ENCODE measurements around the gene MYOM3. TPM values are rescaled to one million over a fixed set of nuclear protein-coding genes. Genes with fewer than 3 reads are reported as not detected.
A peak's percentile ranks its signal among the peaks of the same experiment; 100 is the strongest.

The MYOM3 gene
- total and polyA plus RNA-seq, 11 donors, result 76.7 to 379 (median 288) TPM

DNA sequence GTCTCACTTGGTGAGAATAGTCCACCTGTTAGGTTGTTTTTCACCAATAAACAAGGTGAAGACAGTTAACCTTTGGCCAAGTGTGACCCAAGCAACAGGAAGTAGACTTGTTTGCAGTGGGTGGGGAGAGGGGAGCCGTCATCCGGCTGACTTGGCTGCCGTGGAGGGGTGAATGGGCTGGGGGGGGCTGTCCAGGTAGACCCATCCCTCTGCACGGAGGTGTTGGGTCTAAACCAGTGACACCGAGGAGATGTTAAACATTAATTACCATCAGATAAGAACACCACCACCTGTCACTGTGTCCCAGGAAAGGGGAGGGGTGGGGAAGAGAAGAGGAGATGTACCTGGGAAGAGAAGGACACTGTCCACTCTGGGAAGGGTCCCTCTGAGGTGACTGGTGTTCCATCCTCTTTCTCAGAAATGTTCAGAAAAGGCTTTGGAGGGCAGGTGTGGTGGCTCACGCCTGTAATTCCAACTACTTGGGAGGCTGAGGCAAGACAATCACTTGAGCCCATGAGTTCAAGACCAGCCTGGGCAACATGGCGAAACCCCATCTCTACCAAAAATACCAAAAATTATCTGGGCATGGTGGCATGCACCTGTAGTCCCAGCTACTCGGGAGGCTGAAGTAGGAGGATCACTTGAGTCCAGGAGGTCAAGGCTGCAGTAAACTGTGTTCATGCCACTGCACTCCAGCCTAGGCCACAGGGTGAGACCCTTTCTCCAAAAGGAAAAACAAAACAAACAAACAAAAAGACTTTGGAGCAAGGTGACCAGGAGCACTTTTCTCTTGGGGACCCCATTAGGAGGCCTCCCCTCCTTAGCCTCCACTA is 6.7 kb upstream of the MYOM3 start:
- WGBS, 4 donors, result 76 to 87% (median 83%) methylated on average over 8 of the region's 8 CpGs
- no peak for ATAC-seq

DNA sequence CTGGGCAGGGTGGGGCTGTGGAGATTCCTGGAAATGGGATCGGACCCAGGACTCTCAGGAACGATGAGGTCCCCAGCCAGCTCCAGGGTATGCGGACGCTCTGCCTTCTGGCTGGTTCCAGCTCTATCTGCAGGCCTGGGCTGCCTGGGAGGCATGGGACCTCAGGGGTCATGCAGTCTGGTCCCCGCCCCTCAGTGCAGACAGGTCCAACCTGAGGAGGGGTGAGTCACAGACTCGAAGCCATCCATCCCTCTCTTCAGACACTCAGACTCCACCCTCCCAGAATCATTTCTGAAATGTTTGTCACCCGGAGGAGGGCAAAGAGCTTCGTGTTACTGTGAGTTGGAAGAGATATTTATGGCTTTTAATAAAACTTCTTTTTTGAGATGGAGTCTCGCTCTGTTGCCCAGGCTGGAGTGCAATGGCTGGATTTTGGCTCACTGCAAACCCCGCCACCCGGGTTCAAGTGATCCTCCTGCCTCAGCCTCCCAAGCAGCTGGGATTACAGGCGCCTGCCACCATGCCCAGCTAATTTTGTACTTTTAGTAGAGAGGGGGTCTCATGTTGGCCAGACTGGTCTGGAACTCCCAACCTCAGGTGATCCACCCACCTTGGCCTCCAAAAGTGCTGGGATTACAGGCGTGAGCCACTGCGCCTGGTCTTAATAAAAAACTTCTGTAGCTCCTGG is 5.9 kb upstream of the MYOM3 start:
- Histone ChIP-seq H3K9me3 (no peaks in the 10 kb centered on the region), H3K27me3 (peaks cover 0 to 12% (median 0%) of the 10 kb centered on the region in 9 donors), H3K4me3 (no peak overlapping the region), H3K36me3 (no peaks in the 10 kb centered on the region), H3K4me1 (peaks cover 0 to 21% (median 13%) of the 10 kb centered on the region in 12 donors), H3K27ac (no peak overlapping the region)
- intact Hi-C loops (cut with DNase I), result no loop called here
- DNase-seq (peak in 1 of 5 donors; percentile 15), ATAC-seq (no peak)
- WGBS, 4 donors, result 79 to 87% (median 84%) methylated on average over 14 of the region's 14 CpGs
- TF ChIP-seq, protein P1, sequence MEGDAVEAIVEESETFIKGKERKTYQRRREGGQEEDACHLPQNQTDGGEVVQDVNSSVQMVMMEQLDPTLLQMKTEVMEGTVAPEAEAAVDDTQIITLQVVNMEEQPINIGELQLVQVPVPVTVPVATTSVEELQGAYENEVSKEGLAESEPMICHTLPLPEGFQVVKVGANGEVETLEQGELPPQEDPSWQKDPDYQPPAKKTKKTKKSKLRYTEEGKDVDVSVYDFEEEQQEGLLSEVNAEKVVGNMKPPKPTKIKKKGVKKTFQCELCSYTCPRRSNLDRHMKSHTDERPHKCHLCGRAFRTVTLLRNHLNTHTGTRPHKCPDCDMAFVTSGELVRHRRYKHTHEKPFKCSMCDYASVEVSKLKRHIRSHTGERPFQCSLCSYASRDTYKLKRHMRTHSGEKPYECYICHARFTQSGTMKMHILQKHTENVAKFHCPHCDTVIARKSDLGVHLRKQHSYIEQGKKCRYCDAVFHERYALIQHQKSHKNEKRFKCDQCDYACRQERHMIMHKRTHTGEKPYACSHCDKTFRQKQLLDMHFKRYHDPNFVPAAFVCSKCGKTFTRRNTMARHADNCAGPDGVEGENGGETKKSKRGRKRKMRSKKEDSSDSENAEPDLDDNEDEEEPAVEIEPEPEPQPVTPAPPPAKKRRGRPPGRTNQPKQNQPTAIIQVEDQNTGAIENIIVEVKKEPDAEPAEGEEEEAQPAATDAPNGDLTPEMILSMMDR (IDR thresholded peaks at IDR 0.05), result no peak
- no peak for TF ChIP-seq POLR2A (IDR thresholded peaks at IDR 0.05)

More for the DNA sequence above, 6.7 kb upstream of the MYOM3 start:
- peaks cover 0 to 10% (median 0%) of the 10 kb centered on the region in 9 donors for H3K27me3 ChIP-seq
- DNase-seq, result peak in 1 of 5 donors; percentile 22
- no peak for TF ChIP-seq POLR2A (IDR thresholded peaks at IDR 0.05)
- TF ChIP-seq, protein P1 (IDR thresholded peaks at IDR 0.05), result no peak
- H3K9me3 ChIP-seq, result no peaks in the 10 kb centered on the region
- H3K4me3 ChIP-seq, result no peak overlapping the region
- peaks cover 0 to 21% (median 13%) of the 10 kb centered on the region in 12 donors for H3K4me1 ChIP-seq
- H3K27ac ChIP-seq, result no peak overlapping the region
- intact Hi-C loops (cut with DNase I), result no loop called here
- no peaks in the 10 kb centered on the region for H3K36me3 ChIP-seq

DNA sequence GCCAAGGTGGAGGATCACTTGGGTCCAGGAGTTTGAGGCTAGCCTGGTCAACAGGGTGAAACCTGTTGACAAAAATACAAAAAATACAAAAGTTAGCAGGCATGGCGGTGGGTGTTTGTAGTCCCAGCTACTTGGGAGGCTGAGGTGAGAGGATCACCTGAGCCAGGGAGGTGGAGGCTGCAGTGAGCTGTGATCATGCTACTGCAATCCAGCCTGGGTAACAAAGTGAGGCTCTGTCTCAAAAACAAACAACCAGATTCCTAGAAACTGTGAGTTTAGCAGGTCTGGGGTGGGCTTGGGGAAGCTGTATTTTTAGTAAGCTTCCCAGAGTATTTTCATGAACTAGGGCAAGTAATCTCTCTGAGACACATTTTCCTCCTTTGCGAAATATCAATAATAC is 5.2 kb upstream of the MYOM3 start:
- Histone ChIP-seq H3K27me3 (peaks cover 0 to 12% (median 0%) of the 10 kb centered on the region in 9 donors), H3K4me1 (peaks cover 0 to 29% (median 13%) of the 10 kb centered on the region in 12 donors), H3K27ac (no peak overlapping the region), H3K9me3 (no peaks in the 10 kb centered on the region), H3K4me3 (no peak overlapping the region), H3K36me3 (no peaks in the 10 kb centered on the region)
- TF ChIP-seq, protein P1 (IDR thresholded peaks at IDR 0.05), result no peak
- no peak for TF ChIP-seq POLR2A (IDR thresholded peaks at IDR 0.05)
- intact Hi-C loops (cut with DNase I), result no loop called here
- ATAC-seq (no peak), DNase-seq (peak in 1 of 5 donors; percentile 5)
- 88 to 100% (median 97%) methylated on average over 2 of the region's 2 CpGs for WGBS, 4 donors

DNA sequence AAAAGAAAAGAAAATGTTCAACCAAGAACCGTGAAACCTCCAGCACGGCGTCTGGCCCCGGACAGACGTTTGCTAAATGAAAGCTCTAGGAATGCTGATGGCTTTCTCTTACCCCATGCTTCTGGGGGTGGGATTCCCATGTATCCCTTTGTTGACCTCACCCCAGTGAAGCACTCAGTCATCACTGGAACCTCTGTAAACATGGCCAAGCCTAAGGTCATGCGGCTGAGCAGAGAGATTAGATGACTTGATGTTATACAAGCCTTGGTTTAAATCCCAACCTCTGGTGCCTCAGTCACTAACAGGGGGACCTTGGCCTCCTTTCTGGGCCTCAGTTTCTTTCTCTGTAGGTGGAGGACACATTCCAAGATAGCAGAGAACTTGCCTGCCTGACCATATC is 2.8 kb upstream of the MYOM3 start:
- Histone ChIP-seq H3K27ac (no peak overlapping the region), H3K36me3 (no peaks in the 10 kb centered on the region), H3K4me3 (no peak overlapping the region), H3K4me1 (peaks cover 0 to 29% (median 4%) of the 10 kb centered on the region in 12 donors), H3K9me3 (no peaks in the 10 kb centered on the region), H3K27me3 (peaks cover 0 to 12% (median 0%) of the 10 kb centered on the region in 9 donors)
- ATAC-seq, result no peak
- TF ChIP-seq POLR2A (IDR thresholded peaks at IDR 0.05), result no peak
- TF ChIP-seq, protein P1 (IDR thresholded peaks at IDR 0.05), result no peak
- intact Hi-C loops (cut with DNase I), result loop anchor here in 4 of 10 donors (5.0 kb wide), 2 partner anchors 42 to 157 kb away; partner anchors contain the start of gene PNRC2 (in 2 of the 4)
- WGBS, 4 donors, result 88 to 94% (median 89%) methylated on average over 6 of the region's 6 CpGs
- DNase-seq, result peak in 1 of 5 donors; percentile 4

Measured in heart left ventricle (tissue), 16 donors.